Occipital lobe (tissue), 2 donors: Measurements from ENCODE around the gene DHX38. TPM values are rescaled to one million over a fixed set of nuclear protein-coding genes. Genes with fewer than 3 reads are reported as not detected.

ENCODE experiments used
- DNase-seq: peaks from one replicate; lab custom pipeline; 2025; lab: John Stamatoyannopoulos, UW
- total RNA-seq: library from RNA; depleted of rRNA; stranded (reverse); fragments of >200 nt; gene quantifications from one replicate; pipeline ENCODE4 v1.2.3, GENCODE V29; 2014

The DHX38 gene
- total RNA-seq, 1 donor from 2014 or later = 44.6 TPM

DNA sequence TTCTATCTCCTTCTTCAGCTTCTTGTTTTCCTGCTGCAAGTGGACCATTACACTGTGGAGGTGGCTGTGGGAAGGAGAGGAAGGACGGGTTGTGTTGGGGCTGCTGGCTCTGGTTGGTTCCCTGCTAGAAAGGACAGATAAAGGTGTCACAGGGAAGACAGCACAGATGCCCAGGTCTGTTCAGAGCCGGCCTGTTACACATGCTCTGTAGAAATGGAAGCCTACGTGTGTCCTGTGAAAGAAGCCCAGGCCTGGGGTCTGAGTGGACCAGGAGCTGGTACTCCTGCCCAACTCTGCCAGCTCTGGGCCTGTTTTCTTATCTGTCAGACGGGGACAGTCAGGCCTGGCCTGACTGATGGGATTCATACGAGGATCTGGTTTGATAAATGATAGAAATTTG, 26.4 kb downstream of the DHX38 start:
- no peak for DNase-seq

- DNase-seq = no peak
Measured at GRCh38 chr16:72122308-72122707, 28.7 kb downstream of the DHX38 start.

GRCh38 chr16:72122916-72123315, 29.3 kb downstream of the DHX38 start:
- DNase-seq = no peak

GRCh38 chr16:72123426-72123825, 29.8 kb downstream of the DHX38 start:
- DNase-seq = no peak

GRCh38 chr16:72124148-72124547, 30.5 kb downstream of the DHX38 start:
- DNase-seq = no peak

- DNase-seq = peak; percentile 61
Measured at GRCh38 chr16:72124761-72125634, 31.4 kb downstream of the DHX38 start.

DNA sequence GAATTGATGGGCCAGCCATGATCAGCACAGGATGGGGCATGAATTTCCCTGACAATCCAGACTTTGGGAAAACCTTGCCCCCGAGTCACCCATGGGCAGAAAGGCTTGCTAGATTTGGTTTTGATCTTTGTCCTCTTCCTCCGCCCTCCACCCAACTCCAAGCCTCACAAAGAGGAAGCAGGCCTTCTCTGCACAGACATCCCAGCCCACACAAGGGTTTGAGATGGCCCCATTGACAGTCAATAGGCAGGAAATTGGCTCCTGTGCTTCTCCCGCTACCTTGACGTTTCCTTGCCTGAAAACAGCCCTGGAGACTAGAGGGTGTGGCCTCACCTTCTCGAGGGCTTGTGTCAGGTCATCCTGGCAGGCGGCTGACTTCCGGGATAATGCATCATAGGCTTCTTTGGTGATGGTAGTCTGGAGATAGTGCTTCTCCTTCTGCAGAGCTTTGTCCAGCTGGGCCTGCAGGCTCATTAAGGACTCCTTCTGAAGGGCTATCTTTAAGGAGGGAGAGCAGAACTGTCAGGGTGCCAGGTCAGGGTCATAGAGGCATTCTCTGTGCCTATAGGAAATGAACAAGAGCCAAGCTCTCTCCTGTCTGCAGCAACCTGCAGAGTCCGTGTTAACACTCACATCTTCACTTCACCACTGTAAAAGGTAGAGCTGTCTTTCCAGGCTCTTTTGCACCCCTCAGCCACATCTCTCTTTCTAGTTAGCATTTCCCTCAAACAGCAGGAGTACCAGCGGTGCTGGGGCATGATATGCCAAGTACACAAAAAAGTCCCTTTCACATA, 32.2 kb downstream of the DHX38 start:
- DNase-seq = no peak

- no peak for DNase-seq
Measured at GRCh38 chr16:72126429-72126765, 32.8 kb downstream of the DHX38 start.

DNA sequence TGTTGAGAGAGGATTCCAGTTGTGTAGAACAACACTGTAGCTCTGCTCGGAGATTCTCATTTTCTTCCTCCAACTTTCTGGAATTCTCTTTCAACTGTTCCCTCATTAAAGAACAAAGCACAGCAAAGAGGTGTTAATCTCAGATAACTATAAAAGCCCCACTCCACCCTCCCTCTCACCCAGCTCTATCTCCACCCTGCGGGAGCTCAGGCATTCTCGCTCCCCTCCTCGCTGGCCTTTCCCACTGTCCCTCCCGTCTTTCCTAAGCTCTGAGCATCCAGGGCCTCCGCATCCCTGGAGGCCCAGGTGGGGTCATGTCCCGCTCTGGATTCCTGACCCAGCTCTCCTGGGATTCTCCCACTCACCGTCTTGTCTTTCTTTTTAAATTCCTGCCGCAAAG, 35.1 kb downstream of the DHX38 start:
- DNase-seq = no peak

GRCh38 chr16:72129976-72130656, 36.5 kb downstream of the DHX38 start:
- DNase-seq = no peak

- DNase-seq = no peak
Measured at GRCh38 chr16:72131036-72131435, 37.4 kb downstream of the DHX38 start.

DNA sequence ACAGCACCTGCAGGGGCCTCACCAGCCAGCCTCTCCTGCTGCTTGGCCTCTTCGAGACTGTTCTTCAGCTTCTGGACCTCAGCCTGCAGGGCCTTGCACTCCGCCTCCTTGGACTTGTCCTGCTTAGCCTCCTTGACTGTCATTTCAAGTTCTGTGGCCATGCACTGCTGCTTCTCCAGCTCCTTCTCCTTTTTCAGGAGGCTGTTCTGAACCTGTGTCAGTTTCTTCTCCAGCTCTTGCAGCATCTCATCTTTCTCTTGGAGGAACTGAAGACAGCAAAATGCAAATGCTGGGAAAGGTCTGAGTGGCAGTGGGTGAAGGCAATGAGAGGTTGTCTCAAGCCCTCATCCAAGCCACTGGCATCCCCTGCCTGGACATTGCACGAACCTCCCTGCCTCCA, 39.1 kb downstream of the DHX38 start:
- no peak for DNase-seq

- DNase-seq = no peak
Measured at GRCh38 chr16:72134507-72134906, 40.9 kb downstream of the DHX38 start.

DNA sequence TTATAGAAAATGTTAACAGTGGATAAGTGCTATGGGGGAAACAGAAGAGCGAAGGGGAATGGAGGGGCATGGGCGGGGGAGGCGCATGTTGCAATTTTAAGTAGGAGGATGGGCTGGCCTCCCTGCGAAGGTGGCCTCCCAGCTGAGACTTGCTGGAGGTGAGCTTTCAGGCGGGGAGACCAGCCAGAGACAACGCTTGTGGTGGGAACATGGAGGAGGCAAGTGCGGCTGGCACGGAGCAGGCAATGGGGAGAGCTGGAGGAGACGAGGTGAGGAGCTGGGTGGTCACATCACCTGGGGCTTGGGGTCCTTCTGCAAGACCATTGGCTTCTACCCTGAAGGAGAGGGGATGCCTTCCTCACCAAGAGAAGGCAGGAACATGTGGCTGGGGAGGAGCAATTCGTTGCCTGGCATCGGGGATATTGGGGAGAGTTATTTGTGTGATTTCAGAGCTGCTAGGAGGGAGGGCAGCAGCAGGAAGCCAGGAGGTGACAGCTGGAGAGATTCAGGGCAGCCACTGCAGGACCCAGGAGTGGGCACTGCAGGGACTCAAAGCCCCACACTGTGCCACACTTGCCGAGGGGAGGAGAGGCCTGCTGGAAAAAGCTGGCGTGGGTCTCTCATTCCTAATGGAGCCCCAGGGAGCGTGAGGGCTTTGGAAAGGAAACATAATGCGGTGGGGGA, 43.9 kb downstream of the DHX38 start:
- no peak for DNase-seq

- no peak for DNase-seq
Measured at GRCh38 chr16:72138064-72138572, 44.5 kb downstream of the DHX38 start.

GRCh38 chr16:72139908-72140307, 46.3 kb downstream of the DHX38 start:
- no peak for DNase-seq

DNA sequence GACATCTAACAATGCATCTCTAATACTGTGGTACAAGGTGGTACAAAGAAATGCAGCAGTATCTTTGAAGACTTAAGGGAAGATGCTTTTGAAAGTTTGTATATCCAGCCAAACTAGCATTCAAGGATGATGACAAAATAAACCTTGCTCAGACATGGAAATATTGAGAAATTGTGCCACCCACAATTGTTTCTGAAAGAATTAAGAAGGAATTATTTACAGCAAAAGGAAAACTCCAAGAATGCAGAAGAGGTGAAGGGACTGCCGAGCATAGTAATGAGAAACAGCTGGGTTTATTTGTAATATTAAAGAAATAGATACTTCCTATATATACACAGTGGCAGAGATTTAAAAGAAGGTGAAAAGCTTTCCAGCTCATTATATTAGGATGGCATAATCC, 48.8 kb downstream of the DHX38 start:
- DNase-seq = no peak

DNA sequence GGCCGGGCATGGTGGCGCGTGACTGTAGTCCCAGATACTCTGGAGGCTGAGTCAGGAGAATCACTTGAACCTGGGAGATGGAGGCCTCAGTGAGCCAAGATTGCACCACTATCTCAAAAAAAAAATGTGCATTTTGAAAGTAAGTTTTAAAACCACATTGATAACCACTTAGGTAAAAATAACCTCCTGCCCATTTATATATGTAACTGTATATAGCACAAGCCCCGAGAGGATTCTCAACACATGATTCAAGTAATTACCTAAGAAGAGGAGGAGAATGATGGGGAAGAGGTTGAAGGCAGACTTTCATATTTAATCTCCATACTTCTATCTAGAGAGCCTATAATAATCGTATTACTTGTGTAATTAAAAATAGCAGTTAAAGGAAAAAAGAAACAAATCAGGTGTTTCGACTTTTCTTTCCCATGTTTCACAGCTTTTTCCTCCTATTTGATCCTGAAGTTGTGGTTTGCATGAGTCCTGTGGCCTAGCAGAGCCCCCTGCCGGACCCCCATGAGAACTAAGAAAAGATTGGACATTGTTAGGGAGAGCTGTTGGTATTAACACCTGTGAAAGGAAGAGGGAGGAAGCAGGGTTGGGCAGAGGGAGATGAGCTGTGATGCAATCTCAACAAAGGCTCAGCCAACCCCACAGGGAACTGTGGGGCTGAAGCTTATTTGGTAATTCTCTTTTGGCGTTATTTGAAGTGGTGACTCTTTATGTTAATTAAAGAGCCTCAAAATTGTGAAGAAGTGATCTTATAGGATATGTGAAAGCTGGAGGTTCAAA, 56.2 kb downstream of the DHX38 start:
- DNase-seq = no peak

DNA sequence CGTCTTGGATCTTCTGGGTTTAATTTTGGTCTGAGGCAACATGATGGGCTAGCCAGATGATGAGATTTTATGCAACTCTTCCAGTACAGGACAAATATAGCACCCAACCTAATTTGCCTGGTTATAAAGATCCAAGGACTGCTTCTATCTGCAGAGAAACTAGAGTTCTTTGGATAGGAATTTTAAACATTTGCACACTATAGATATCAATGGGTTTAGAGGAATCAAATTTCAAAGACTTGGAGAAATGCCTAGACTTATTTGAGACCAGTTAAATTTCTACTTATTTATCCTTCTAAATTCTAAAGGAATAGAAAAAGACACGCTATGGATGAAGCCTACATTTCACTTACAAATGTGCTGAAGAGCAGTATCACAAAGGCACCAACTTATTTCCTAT, 65.7 kb downstream of the DHX38 start:
- DNase-seq = no peak

DNA sequence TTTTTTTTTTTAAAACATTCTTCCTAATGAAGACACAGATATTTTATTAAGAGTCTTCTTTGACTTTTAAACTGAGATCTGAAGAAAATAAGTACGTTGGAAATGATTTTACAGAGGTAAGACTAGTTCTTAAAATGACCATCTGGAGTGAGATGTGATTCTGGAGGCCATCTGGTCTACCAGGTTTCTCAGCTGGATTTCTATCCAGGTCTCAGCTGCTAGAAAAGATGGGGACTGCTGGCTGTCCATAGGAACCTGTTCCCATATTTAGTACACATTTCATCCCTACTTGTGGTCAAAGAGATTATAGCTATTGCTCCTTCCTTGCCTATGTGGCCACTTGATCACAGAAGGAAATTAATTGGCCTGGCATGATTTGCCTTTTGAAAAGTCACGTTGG, 66.2 kb downstream of the DHX38 start:
- DNase-seq = no peak
